ENCODE data around the gene USP47. TPM values are rescaled to one million over a fixed set of nuclear protein-coding genes. Genes with fewer than 3 reads are reported as not detected.

The USP47 gene
- total RNA-seq, 2 experiments from 2014 or later: 42.2 to 44.1 TPM

DNA sequence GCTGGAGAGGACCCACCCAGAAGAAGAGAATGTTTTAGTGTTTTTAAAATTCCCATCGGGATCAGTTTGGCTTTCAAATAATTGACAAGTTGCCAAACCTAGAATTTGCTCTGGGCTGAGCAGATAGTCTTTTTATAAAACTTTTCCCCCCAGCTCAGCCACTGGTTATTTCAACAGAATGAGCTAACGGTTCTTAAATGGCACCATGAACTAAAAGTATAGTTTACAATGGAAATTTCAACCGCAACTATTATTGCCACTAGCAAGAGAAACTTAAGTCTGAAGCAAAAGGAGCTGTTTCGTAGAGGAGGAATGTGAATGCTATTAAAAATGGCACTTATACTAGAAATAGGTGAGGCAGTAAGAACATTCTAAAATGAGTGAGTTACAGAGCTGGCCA lies 163.3 kb downstream of the USP47 start:
- H3K4me1 ChIP-seq (ENCODE audit: insufficient read depth, low read length, poor library complexity, severe bottlenecking): no peaks in the 10 kb centered on the region
- H2AFZ ChIP-seq (ENCODE audit: low read length): no peak overlapping the region
- H3K4me2 ChIP-seq (ENCODE audit: low read length): no peak overlapping the region
- no peaks in the 10 kb centered on the region for H3K36me3 ChIP-seq (ENCODE audit: insufficient read depth, low read length)
- no peak overlapping the region for H3K27ac ChIP-seq (ENCODE audit: low read depth, low read length, poor library complexity, severe bottlenecking)
- no peaks in the 10 kb centered on the region for H3K9me3 ChIP-seq (ENCODE audit: low read length)
- ChIA-PET CTCF (ENCODE audit: unreplicated experiment) (no interaction called here), POLR2A (no interaction called here)
- intact Hi-C loops (cut with micrococcal nuclease; ENCODE audit: unreplicated experiment): no loop called here
- H3K4me3 ChIP-seq (ENCODE audit: low read depth, low read length, poor library complexity, severe bottlenecking): no peak overlapping the region
- H3K79me2 ChIP-seq (ENCODE audit: insufficient read depth, low read depth, low read length): no peaks in the 10 kb centered on the region
- TF ChIP-seq EZH2phosphoT487 (IDR thresholded peaks at IDR 0.05; ENCODE audit: borderline replicate concordance, low read depth, low read length): no peak
- TF ChIP-seq, protein P1, sequence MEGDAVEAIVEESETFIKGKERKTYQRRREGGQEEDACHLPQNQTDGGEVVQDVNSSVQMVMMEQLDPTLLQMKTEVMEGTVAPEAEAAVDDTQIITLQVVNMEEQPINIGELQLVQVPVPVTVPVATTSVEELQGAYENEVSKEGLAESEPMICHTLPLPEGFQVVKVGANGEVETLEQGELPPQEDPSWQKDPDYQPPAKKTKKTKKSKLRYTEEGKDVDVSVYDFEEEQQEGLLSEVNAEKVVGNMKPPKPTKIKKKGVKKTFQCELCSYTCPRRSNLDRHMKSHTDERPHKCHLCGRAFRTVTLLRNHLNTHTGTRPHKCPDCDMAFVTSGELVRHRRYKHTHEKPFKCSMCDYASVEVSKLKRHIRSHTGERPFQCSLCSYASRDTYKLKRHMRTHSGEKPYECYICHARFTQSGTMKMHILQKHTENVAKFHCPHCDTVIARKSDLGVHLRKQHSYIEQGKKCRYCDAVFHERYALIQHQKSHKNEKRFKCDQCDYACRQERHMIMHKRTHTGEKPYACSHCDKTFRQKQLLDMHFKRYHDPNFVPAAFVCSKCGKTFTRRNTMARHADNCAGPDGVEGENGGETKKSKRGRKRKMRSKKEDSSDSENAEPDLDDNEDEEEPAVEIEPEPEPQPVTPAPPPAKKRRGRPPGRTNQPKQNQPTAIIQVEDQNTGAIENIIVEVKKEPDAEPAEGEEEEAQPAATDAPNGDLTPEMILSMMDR (conservative IDR thresholded peaks at IDR 0.05; ENCODE audit: low read length): no peak
- H3K9me2 ChIP-seq (ENCODE audit: insufficient read depth, low read length): no peaks in the 10 kb centered on the region
- no peaks in the 10 kb centered on the region for H4K20me1 ChIP-seq (ENCODE audit: insufficient read depth, low read length)
- no peak for DNase-seq (ENCODE audit: low spot score)
- no TSS peak for BruUV-seq (replicated peaks)

- ChIA-PET CTCF (ENCODE audit: unreplicated experiment) (no interaction called here), POLR2A (interaction anchor here (0.6 kb wide), 1 partner anchor 28 kb away, joined by 3 read pairs; no protein-coding TSS in a partner anchor)
- Histone ChIP-seq H3K9me2 (ENCODE audit: insufficient read depth, low read length) (no peaks in the 10 kb centered on the region), H3K79me2 (ENCODE audit: insufficient read depth, low read depth, low read length) (no peaks in the 10 kb centered on the region), H4K20me1 (ENCODE audit: insufficient read depth, low read length) (no peaks in the 10 kb centered on the region), H3K4me2 (ENCODE audit: low read length) (no peak overlapping the region), H3K36me3 (ENCODE audit: insufficient read depth, low read length) (no peaks in the 10 kb centered on the region), H2AFZ (ENCODE audit: low read length) (no peak overlapping the region), H3K9me3 (ENCODE audit: low read length) (no peaks in the 10 kb centered on the region), H3K27ac (ENCODE audit: low read depth, low read length, poor library complexity, severe bottlenecking) (no peak overlapping the region), H3K4me3 (ENCODE audit: low read depth, low read length, poor library complexity, severe bottlenecking) (no peak overlapping the region), H3K4me1 (ENCODE audit: insufficient read depth, low read length, poor library complexity, severe bottlenecking) (no peaks in the 10 kb centered on the region)
- no TSS peak for BruUV-seq (replicated peaks)
- intact Hi-C loops (cut with micrococcal nuclease; ENCODE audit: unreplicated experiment): no loop called here
- no peak for DNase-seq (ENCODE audit: low spot score)
- TF ChIP-seq, protein P1 (conservative IDR thresholded peaks at IDR 0.05; ENCODE audit: low read length): no peak
- TF ChIP-seq EZH2phosphoT487 (IDR thresholded peaks at IDR 0.05; ENCODE audit: borderline replicate concordance, low read depth, low read length): no peak
Observed at GRCh38 chr11:12005476-12005875, 163.7 kb downstream of the USP47 start.

- no peak overlapping the region for H3K4me3 ChIP-seq (ENCODE audit: low read depth, low read length, poor library complexity, severe bottlenecking)
- H3K36me3 ChIP-seq (ENCODE audit: insufficient read depth, low read length): no peaks in the 10 kb centered on the region
- intact Hi-C loops (cut with micrococcal nuclease; ENCODE audit: unreplicated experiment): no loop called here
- DNase-seq (ENCODE audit: low spot score): no peak
- H3K9me3 ChIP-seq (ENCODE audit: low read length): no peaks in the 10 kb centered on the region
- H3K9me2 ChIP-seq (ENCODE audit: insufficient read depth, low read length): no peaks in the 10 kb centered on the region
- POLR2A ChIA-PET: interaction anchor here (0.5 kb wide), 1 partner anchor 14 kb away, joined by 3 read pairs; no protein-coding TSS in a partner anchor
- no peak overlapping the region for H3K4me2 ChIP-seq (ENCODE audit: low read length)
- no peaks in the 10 kb centered on the region for H3K79me2 ChIP-seq (ENCODE audit: insufficient read depth, low read depth, low read length)
- no peak overlapping the region for H2AFZ ChIP-seq (ENCODE audit: low read length)
- H3K27ac ChIP-seq (ENCODE audit: low read depth, low read length, poor library complexity, severe bottlenecking): no peak overlapping the region
- H3K4me1 ChIP-seq (ENCODE audit: insufficient read depth, low read length, poor library complexity, severe bottlenecking): no peaks in the 10 kb centered on the region
- TF ChIP-seq, protein P1 (conservative IDR thresholded peaks at IDR 0.05; ENCODE audit: low read length): no peak
- no peak for TF ChIP-seq EZH2phosphoT487 (IDR thresholded peaks at IDR 0.05; ENCODE audit: borderline replicate concordance, low read depth, low read length)
- no TSS peak for BruUV-seq (replicated peaks)
- H4K20me1 ChIP-seq (ENCODE audit: insufficient read depth, low read length): no peaks in the 10 kb centered on the region
- CTCF ChIA-PET (ENCODE audit: unreplicated experiment): no interaction called here
Observed at GRCh38 chr11:12006552-12007229, 164.9 kb downstream of the USP47 start.
